AG09319 (cell line): Measurements from ENCODE around the gene IQCE.

Experiments
- DNase-seq: peaks from one replicate; pipeline ENCODE4 v3.0.0-alpha.2; 2010; ENCODE audit warnings: low read depth; ENCODE audit errors: extremely low read depth
- CTCF ChIP-seq: IDR thresholded peaks from 2 replicates; pipeline ENCODE4 v1.5.1; 2011; ENCODE audit warnings: low read depth, mild to moderate bottlenecking, inconsistent platforms, low read length, moderate library complexity

IQCE gene

GRCh38 chr7:2558629-2559282 lies at the start of gene IQCE:
Gene IQCE (plus strand): TSS chr7:2558979. CDS start chr7:2559182, 203 bp downstream.
- DNase-seq: peak; percentile 74
- TF ChIP-seq CTCF: no peak

GRCh38 chr7:2509298-2509906 lies 49.4 kb upstream of the IQCE start:
- no peak for DNase-seq
- TF ChIP-seq CTCF: no peak

- DNase-seq: no peak
Measured at GRCh38 chr7:2510130-2510776, 48.5 kb upstream of the IQCE start.

GRCh38 chr7:2510909-2511768 lies 47.6 kb upstream of the IQCE start:
- no peak for TF ChIP-seq CTCF

More at GRCh38 chr7:2510130-2510776, 48.5 kb upstream of the IQCE start:
- no peak for TF ChIP-seq CTCF

GRCh38 chr7:2511769-2512168 lies 47.0 kb upstream of the IQCE start:
- no peak for DNase-seq
- no peak for TF ChIP-seq CTCF

More at GRCh38 chr7:2510909-2511768, 47.6 kb upstream of the IQCE start:
- DNase-seq: no peak

- no peak for TF ChIP-seq CTCF
- DNase-seq: no peak
Measured at GRCh38 chr7:2512179-2512661, 46.6 kb upstream of the IQCE start.
